ENCODE measurements around the gene CCDC77.

DNA sequence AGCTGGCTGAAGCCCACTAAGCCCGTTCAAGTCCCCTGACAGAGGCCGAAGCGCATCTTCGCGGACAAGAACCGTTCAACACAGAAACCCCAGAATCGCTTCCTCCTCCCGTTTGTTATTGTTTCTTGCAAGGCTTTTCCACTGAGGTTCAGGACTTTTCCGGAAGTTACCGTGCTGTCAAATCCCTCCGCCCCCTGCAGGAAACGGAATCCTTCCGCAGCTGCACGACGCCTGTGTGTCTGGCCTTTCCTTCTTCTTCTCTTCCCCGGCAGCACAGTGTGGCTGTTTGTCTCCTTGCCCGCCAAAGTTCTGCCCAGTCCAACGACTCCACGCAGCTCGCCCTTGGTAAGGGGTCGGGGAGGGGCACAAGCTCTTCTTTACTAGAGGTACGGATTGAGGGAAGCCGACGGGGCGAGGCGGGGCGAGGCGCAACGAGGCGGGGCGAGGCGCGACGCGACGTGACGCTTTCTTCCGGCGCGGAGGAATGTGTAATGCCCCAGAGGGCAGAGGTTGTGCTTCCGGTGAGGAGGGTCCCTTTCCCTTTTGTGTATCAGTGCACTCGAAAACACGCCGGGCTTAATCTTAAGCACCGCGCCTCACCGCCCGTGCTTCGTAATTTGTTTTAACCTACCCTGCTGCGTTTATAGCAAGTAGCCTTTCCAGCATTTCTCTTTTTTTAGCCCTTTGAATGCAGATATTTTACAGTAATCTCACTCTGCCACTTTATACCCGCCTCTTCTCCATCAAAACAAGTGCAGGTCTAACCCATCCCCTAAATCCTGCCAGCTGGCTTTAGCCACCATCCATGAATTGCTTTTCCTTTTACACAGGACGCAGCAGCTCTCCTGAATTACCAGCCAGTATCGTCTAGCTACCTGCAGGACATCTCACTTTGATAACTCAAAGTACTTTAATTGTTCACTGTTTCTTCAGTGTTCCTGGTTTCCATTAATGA is 12.0 kb upstream of the CCDC77 start, which contains the start of gene KDM5A:
- TF ChIP-seq CTCF (IDR thresholded peaks at IDR 0.05): peak in 3 of 6 experiments; percentile 6 to 31 (median 22)
- TF ChIP-seq POLR2A (IDR thresholded peaks at IDR 0.05): peak; percentile 50 to 51

All from Peyer's patch (tissue), 4 donors.